ENCODE data around the gene NAT16. TPM values are rescaled to one million over a fixed set of nuclear protein-coding genes. Genes with fewer than 3 reads are reported as not detected.

The NAT16 gene
- total and polyA plus RNA-seq, 2 of the 8 experiments (the other 6 are each of a cell fraction or from before 2014, with no cell fraction given): 0.26 to 0.84 TPM

GRCh38 chr7:101153969-101154692 is 26.0 kb downstream of the NAT16 start, which contains the start of gene AP1S1 (continued):
- no peak for TF ChIP-seq RXRA (IDR thresholded peaks at IDR 0.05; ENCODE audit: insufficient read depth, low read depth, low read length)
- no peak for TF ChIP-seq JUND (IDR thresholded peaks at IDR 0.05; ENCODE audit: low read length)
- no peak for TF ChIP-seq CBX8 (IDR thresholded peaks at IDR 0.05; ENCODE audit: borderline replicate concordance, low read depth, low read length)
- TF ChIP-seq CTCF (IDR thresholded peaks at IDR 0.05; ENCODE audit: control extremely low read depth in 1 of 3, insufficient read depth in 1 of 3, low read depth in 1 of 3, low read length in 3 of 3): no peak
- no peak for TF ChIP-seq NANOG (IDR thresholded peaks at IDR 0.05; ENCODE audit: insufficient read depth, low read depth, low read length, poor library complexity, severe bottlenecking)
- TF ChIP-seq NRF1 (IDR thresholded peaks at IDR 0.05; ENCODE audit: low read depth, low read length): peak; percentile 73
- no peak for TF ChIP-seq JUN (IDR thresholded peaks at IDR 0.05; ENCODE audit: low read depth, low read length)
- TF ChIP-seq SIN3A (conservative IDR thresholded peaks at IDR 0.05 in 1 of 2, IDR thresholded peaks at IDR 0.05 in 1 of 2; ENCODE audit: low read depth in 1 of 2, low read length in 2 of 2): peak; percentile 53 to 95; a peak in 2 of 4 replicates
- no peak; the same call in 1 of the 2 replicates for TF ChIP-seq KDM5A (IDR thresholded peaks at IDR 0.05; ENCODE audit: low read length)
- TF ChIP-seq, protein P1, sequence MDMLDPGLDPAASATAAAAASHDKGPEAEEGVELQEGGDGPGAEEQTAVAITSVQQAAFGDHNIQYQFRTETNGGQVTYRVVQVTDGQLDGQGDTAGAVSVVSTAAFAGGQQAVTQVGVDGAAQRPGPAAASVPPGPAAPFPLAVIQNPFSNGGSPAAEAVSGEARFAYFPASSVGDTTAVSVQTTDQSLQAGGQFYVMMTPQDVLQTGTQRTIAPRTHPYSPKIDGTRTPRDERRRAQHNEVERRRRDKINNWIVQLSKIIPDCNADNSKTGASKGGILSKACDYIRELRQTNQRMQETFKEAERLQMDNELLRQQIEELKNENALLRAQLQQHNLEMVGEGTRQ (IDR thresholded peaks at IDR 0.05; ENCODE audit: low read length): no peak
- no peak for TF ChIP-seq SIX5 (IDR thresholded peaks at IDR 0.05; ENCODE audit: low read depth, low read length)
- TF ChIP-seq RNF2 (IDR thresholded peaks at IDR 0.05; ENCODE audit: borderline replicate concordance, low read depth, low read length, missing control alignments, poor library complexity, severe bottlenecking): peak; percentile 59
- no peak for TF ChIP-seq MAFK (IDR thresholded peaks at IDR 0.05; ENCODE audit: low read depth, low read length)
- TF ChIP-seq ASH2L (IDR thresholded peaks at IDR 0.05; ENCODE audit: low read length): peak; percentile 46
- TF ChIP-seq CHD1 (IDR thresholded peaks at IDR 0.05; ENCODE audit: low read depth, low read length): no peak
- 0 out of 2 replicates have a peak, but pooled peaks have one; percentile 7 for TF ChIP-seq CREB1 (IDR thresholded peaks at IDR 0.05)
- TF ChIP-seq CBX5 (IDR thresholded peaks at IDR 0.05; ENCODE audit: low read depth, low read length): no peak
- TF ChIP-seq GTF2F1 (IDR thresholded peaks at IDR 0.05; ENCODE audit: borderline replicate concordance, low read depth, low read length): no peak
- TF ChIP-seq CEBPB (IDR thresholded peaks at IDR 0.05; ENCODE audit: low read depth, low read length): no peak
- no peak for TF ChIP-seq POU5F1 (IDR thresholded peaks at IDR 0.05; ENCODE audit: low read depth, low read length)
- no peak for TF ChIP-seq BACH1 (IDR thresholded peaks at IDR 0.05; ENCODE audit: low read length)

Measured in H1 (cell line).